ENCODE results near the gene ARVCF. TPM values are rescaled to one million over a fixed set of nuclear protein-coding genes. Genes with fewer than 3 reads are reported as not detected.

ARVCF gene
- total RNA-seq, 1 experiment from 2014 or later: 8.2 TPM

GRCh38 chr22:19990609-19991394 is 25.8 kb downstream of the ARVCF start:
- ATAC-seq: no peak

GRCh38 chr22:19990188-19990587 is 26.4 kb downstream of the ARVCF start:
- H3K27me3 ChIP-seq (ENCODE audit: control insufficient read depth, insufficient read depth, low read length): no peaks in the 10 kb centered on the region
- intact Hi-C loops (cut with micrococcal nuclease; ENCODE audit: unreplicated experiment) (no loop called here), in situ Hi-C loops (cut with HindIII; ENCODE audit: low pct_unique_long_range_greater_than_20kb, low sequenced_read_pairs) (no loop called here)
- H3K4me3 ChIP-seq (ENCODE audit: low read depth in 2 of 2, low read length in 2 of 2): no peak overlapping the region
- no peaks in the 10 kb centered on the region for H3K36me3 ChIP-seq (ENCODE audit: control insufficient read depth, insufficient read depth, low read length)
- DNase-seq (ENCODE audit: low read depth, low spot score) (no peak), ATAC-seq (no peak)
- H3K4me1 ChIP-seq (ENCODE audit: control insufficient read depth, insufficient read depth, low read length): no peaks in the 10 kb centered on the region
- ChIA-PET POLR2A (no interaction called here), CTCF (no interaction called here)
- TF ChIP-seq SIN3A (IDR thresholded peaks at IDR 0.05; ENCODE audit: borderline replicate concordance, insufficient read depth, low read depth, low read length) (no peak), TCF7L2 (IDR thresholded peaks at IDR 0.05; ENCODE audit: low read depth, low read length) (no peak), POLR2AphosphoS5 (IDR thresholded peaks at IDR 0.05; ENCODE audit: low read depth, low read length) (no peak), REST (IDR thresholded peaks at IDR 0.05; ENCODE audit: insufficient read depth in 1 of 2, low read depth in 2 of 2, low read length in 1 of 2) (no peak), CTCF (IDR thresholded peaks at IDR 0.05) (no peak)
- BruUV-seq (replicated peaks): no TSS peak
- no peak overlapping the region for H3K27ac ChIP-seq (ENCODE audit: low read length)
- no peaks in the 10 kb centered on the region for H3K9me3 ChIP-seq (ENCODE audit: control insufficient read depth, insufficient read depth, low read depth, low read length)

More at GRCh38 chr22:19990609-19991394, 25.8 kb downstream of the ARVCF start:
- Histone ChIP-seq H3K4me1 (ENCODE audit: control insufficient read depth, insufficient read depth, low read length) (no peaks in the 10 kb centered on the region), H3K27me3 (ENCODE audit: control insufficient read depth, insufficient read depth, low read length) (no peaks in the 10 kb centered on the region), H3K27ac (ENCODE audit: low read length) (no peak overlapping the region), H3K4me3 (ENCODE audit: low read depth in 2 of 2, low read length in 2 of 2) (no peak overlapping the region), H3K9me3 (ENCODE audit: control insufficient read depth, insufficient read depth, low read depth, low read length) (no peaks in the 10 kb centered on the region), H3K36me3 (ENCODE audit: control insufficient read depth, insufficient read depth, low read length) (no peaks in the 10 kb centered on the region)
- in situ Hi-C loops (cut with HindIII; ENCODE audit: low pct_unique_long_range_greater_than_20kb, low sequenced_read_pairs) (no loop called here), intact Hi-C loops (cut with micrococcal nuclease; ENCODE audit: unreplicated experiment) (no loop called here)
- DNase-seq (ENCODE audit: low read depth, low spot score): no peak
- TF ChIP-seq SIN3A (IDR thresholded peaks at IDR 0.05; ENCODE audit: borderline replicate concordance, insufficient read depth, low read depth, low read length) (no peak), REST (IDR thresholded peaks at IDR 0.05; ENCODE audit: insufficient read depth in 1 of 2, low read depth in 2 of 2, low read length in 1 of 2) (no peak), CTCF (IDR thresholded peaks at IDR 0.05) (no peak), TCF7L2 (IDR thresholded peaks at IDR 0.05; ENCODE audit: low read depth, low read length) (no peak), POLR2AphosphoS5 (IDR thresholded peaks at IDR 0.05; ENCODE audit: low read depth, low read length) (no peak)
- ChIA-PET POLR2A (no interaction called here), CTCF (no interaction called here)
- no TSS peak for BruUV-seq (replicated peaks)

Data from Panc1 (cell line).